ENCODE results near the gene BSCL2. TPM values are rescaled to one million over a fixed set of nuclear protein-coding genes. Genes with fewer than 3 reads are reported as not detected.

Gene BSCL2
- total RNA-seq, 1 experiment from 2014 or later = 97.2 TPM

GRCh38 chr11:62689421-62690183 is 17.6 kb downstream of the BSCL2 start, which contains the start of gene LRRN4CL (continued):
- TF ChIP-seq, protein P1, sequence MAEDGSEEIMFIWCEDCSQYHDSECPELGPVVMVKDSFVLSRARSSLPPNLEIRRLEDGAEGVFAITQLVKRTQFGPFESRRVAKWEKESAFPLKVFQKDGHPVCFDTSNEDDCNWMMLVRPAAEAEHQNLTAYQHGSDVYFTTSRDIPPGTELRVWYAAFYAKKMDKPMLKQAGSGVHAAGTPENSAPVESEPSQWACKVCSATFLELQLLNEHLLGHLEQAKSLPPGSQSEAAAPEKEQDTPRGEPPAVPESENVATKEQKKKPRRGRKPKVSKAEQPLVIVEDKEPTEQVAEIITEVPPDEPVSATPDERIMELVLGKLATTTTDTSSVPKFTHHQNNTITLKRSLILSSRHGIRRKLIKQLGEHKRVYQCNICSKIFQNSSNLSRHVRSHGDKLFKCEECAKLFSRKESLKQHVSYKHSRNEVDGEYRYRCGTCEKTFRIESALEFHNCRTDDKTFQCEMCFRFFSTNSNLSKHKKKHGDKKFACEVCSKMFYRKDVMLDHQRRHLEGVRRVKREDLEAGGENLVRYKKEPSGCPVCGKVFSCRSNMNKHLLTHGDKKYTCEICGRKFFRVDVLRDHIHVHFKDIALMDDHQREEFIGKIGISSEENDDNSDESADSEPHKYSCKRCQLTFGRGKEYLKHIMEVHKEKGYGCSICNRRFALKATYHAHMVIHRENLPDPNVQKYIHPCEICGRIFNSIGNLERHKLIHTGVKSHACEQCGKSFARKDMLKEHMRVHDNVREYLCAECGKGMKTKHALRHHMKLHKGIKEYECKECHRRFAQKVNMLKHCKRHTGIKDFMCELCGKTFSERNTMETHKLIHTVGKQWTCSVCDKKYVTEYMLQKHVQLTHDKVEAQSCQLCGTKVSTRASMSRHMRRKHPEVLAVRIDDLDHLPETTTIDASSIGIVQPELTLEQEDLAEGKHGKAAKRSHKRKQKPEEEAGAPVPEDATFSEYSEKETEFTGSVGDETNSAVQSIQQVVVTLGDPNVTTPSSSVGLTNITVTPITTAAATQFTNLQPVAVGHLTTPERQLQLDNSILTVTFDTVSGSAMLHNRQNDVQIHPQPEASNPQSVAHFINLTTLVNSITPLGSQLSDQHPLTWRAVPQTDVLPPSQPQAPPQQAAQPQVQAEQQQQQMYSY (CRISPR knock-in tag; IDR thresholded peaks at IDR 0.05) = no peak
- TF ChIP-seq SP1 (CRISPR knock-in tag; conservative IDR thresholded peaks at IDR 0.05) (no peak), TEAD4 (CRISPR knock-in tag; IDR thresholded peaks at IDR 0.05) (no peak), ZNF263 (CRISPR knock-in tag; IDR thresholded peaks at IDR 0.05; ENCODE audit: low read depth) (no peak), ZNF121 (CRISPR knock-in tag; IDR thresholded peaks at IDR 0.05) (no peak), ZNF416 (CRISPR knock-in tag; IDR thresholded peaks at IDR 0.05) (no peak), ZMAT4 (CRISPR knock-in tag; IDR thresholded peaks at IDR 0.05) (no peak), MLX (CRISPR knock-in tag; IDR thresholded peaks at IDR 0.05) (no peak), ZNF425 (CRISPR knock-in tag; conservative IDR thresholded peaks at IDR 0.05) (no peak)
- TF ChIP-seq, protein P2, sequence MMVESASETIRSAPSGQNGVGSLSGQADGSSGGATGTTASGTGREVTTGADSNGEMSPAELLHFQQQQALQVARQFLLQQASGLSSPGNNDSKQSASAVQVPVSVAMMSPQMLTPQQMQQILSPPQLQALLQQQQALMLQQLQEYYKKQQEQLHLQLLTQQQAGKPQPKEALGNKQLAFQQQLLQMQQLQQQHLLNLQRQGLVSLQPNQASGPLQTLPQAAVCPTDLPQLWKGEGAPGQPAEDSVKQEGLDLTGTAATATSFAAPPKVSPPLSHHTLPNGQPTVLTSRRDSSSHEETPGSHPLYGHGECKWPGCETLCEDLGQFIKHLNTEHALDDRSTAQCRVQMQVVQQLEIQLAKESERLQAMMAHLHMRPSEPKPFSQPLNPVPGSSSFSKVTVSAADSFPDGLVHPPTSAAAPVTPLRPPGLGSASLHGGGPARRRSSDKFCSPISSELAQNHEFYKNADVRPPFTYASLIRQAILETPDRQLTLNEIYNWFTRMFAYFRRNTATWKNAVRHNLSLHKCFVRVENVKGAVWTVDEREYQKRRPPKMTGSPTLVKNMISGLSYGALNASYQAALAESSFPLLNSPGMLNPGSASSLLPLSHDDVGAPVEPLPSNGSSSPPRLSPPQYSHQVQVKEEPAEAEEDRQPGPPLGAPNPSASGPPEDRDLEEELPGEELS (CRISPR knock-in tag; IDR thresholded peaks at IDR 0.05) = no peak

- ChIA-PET CTCF (interaction anchor here (0.8 to 3.0 kb wide), 4 partner anchors 39 to 284 kb away, joined by 3 to 10 read pairs (median 6); partner anchors contain the start of genes HNRNPUL2 and TMEM179B), POLR2A (interaction anchor here (0.6 to 2.2 kb wide), 2 partner anchors 18 to 249 kb away, joined by 3 to 9 read pairs; partner anchors contain the start of genes BSCL2 and GNG3)
- DNase-seq (ENCODE audit: low spot score) (no peak), ATAC-seq (no peak)
- Mint-ChIP-seq H3K27me3 (ENCODE audit: low read depth) (no peaks in the 10 kb centered on the region), H3K36me3 (peaks cover 21% of the 10 kb centered on the region), H3K4me3 (0 out of 2 replicates have a peak overlapping the region, but pooled peaks have one; percentile 40), H3K4me1 (peaks cover 9% of the 10 kb centered on the region; the same call in 1 of the 2 replicates), H3K9me3 (no peaks in the 10 kb centered on the region), H3K27ac (peak overlapping the region; percentile 47)
- TF ChIP-seq NR1H2 (CRISPR knock-in tag; IDR thresholded peaks at IDR 0.05) (no peak), ZNF219 (CRISPR knock-in tag; IDR thresholded peaks at IDR 0.05; ENCODE audit: borderline replicate concordance) (no peak), E2F4 (CRISPR knock-in tag; IDR thresholded peaks at IDR 0.05; ENCODE audit: borderline replicate concordance, low read depth) (no peak), CREB1 (CRISPR knock-in tag; IDR thresholded peaks at IDR 0.05) (no peak), STAT6 (CRISPR knock-in tag; conservative IDR thresholded peaks at IDR 0.05; ENCODE audit: low read depth) (no peak)
Observed at GRCh38 chr11:62688491-62688890, 18.7 kb downstream of the BSCL2 start.
